Right renal cortex interstitium (tissue), 3 donors: ENCODE measurements around the gene PCMTD2. TPM values are rescaled to one million over a fixed set of nuclear protein-coding genes. Genes with fewer than 3 reads are reported as not detected.
"Not testable (repeated sequence)": the region's sequence is repeated elsewhere in the genome, so short reads cannot be mapped to it uniquely, and the experiment has no call there.

Source experiments
- DNase-seq, 3 donors: peaks; one replicate each; pipeline ENCODE4 v3.0.0-alpha.2; 2013; ENCODE audit warnings: low read depth in 3 of 3, low spot score in 2 of 3
- polyA plus RNA-seq, 3 donors: library from polyadenylated mRNA; unstranded; fragments of 120-200 nt; gene quantifications; one replicate each; pipeline ENCODE4 v1.2.1, GENCODE V29; 2013; ENCODE audit not compliant: insufficient read length in 3 of 3

Gene PCMTD2
- polyA plus RNA-seq, 3 donors: 128 to 143 (median 139) TPM

GRCh38 chr20:64285579-64286446 is 30.3 kb downstream of the PCMTD2 start:
- DNase-seq: not testable (repeated sequence)

- not testable (repeated sequence) for DNase-seq
Measured at GRCh38 chr20:64286447-64287263, 31.1 kb downstream of the PCMTD2 start.

- not testable (repeated sequence) for DNase-seq
Measured at GRCh38 chr20:64287264-64287590, 31.7 kb downstream of the PCMTD2 start.

GRCh38 chr20:64292167-64292566 is 36.6 kb downstream of the PCMTD2 start:
- DNase-seq: not testable (repeated sequence)

GRCh38 chr20:64303086-64303485 is 47.5 kb downstream of the PCMTD2 start:
- not testable (repeated sequence) for DNase-seq

GRCh38 chr20:64313761-64314160 is 58.2 kb downstream of the PCMTD2 start:
- not testable (repeated sequence) for DNase-seq

- not testable (repeated sequence) for DNase-seq
Measured at GRCh38 chr20:64315381-64315780, 59.8 kb downstream of the PCMTD2 start.

GRCh38 chr20:64315884-64316283 is 60.3 kb downstream of the PCMTD2 start:
- DNase-seq: not testable (repeated sequence)

GRCh38 chr20:64316415-64317083 is 61.0 kb downstream of the PCMTD2 start:
- DNase-seq: not testable (repeated sequence)

GRCh38 chr20:64317331-64317730 is 61.8 kb downstream of the PCMTD2 start:
- not testable (repeated sequence) for DNase-seq

- not testable (repeated sequence) for DNase-seq
Measured at GRCh38 chr20:64318056-64318455, 62.5 kb downstream of the PCMTD2 start.

GRCh38 chr20:64322031-64322789 is 66.7 kb downstream of the PCMTD2 start:
- not testable (repeated sequence) for DNase-seq

Other genes starting within 250 kb of the PCMTD2 start
- gene C20orf204, start 219.6 kb upstream of the PCMTD2 start, polyA plus RNA-seq: under 1 TPM; 0.40 to 0.51 (median 0.43) TPM
- 1 to 10 TPM; 5.6 to 9.0 (median 6.5) TPM for gene SOX18, start 206.1 kb upstream of the PCMTD2 start, polyA plus RNA-seq
- 10 to 100 TPM; 71.0 to 72.0 (median 71.0) TPM for gene TCEA2, start 192.6 kb upstream of the PCMTD2 start, polyA plus RNA-seq
- gene RGS19, start 176.2 kb upstream of the PCMTD2 start, polyA plus RNA-seq: 1 to 10 TPM; 3.8 to 5.4 (median 4.8) TPM
- 1 to 10 TPM in 1 of 3 donors, under 1 TPM in 2; 0.67 to 1.1 (median 0.69) TPM for gene OPRL1, start 175.7 kb upstream of the PCMTD2 start, polyA plus RNA-seq
- under 1 TPM in 1 of 3 donors, not detected in 2; 0.34 TPM for gene LKAAEAR1, start 171.3 kb upstream of the PCMTD2 start, polyA plus RNA-seq
- gene NPBWR2, start 148.2 kb upstream of the PCMTD2 start, polyA plus RNA-seq: not detected
- under 1 TPM; 0.35 to 0.50 (median 0.46) TPM for gene MYT1, start 91.3 kb upstream of the PCMTD2 start, polyA plus RNA-seq